ENCODE results near the gene ARHGAP6. TPM values are rescaled to one million over a fixed set of nuclear protein-coding genes. Genes with fewer than 3 reads are reported as not detected.
"Not testable (repeated sequence)": the region's sequence is repeated elsewhere in the genome, so short reads cannot be mapped to it uniquely, and the experiment has no call there.

ARHGAP6 gene
- total RNA-seq, 2 donors from 2014 or later = 1.4 to 5.6 TPM

DNA sequence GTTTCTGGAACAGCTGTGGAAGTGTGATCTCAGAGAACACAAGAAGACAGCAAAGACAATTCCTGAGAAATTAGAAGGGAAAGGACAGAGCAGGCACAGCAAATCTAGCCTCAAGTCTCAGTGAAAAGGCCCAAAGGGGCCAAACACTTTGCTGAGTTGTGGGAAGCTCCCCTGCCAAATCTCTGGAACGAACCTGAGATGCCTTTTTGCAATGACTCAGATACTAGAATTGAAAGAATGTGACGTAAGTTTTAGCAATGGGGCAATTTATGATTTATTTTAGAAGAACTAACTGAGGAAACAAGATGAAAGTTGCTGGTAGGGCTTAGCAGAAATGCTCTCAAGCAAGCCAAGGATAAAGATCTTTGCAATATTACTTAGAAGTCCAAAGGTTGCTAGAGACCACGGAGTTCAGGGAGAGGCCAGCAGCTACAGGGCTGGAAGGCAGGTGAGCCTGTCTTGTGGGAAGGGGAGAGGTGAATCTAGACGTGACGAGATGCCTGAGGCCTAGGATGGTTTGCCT is 279.7 kb downstream of the ARHGAP6 start:
- peak; percentile 65 for ATAC-seq
- intact Hi-C loops (cut with DNase I, micrococcal nuclease) = no loop called here
- no peak for DNase-seq

DNA sequence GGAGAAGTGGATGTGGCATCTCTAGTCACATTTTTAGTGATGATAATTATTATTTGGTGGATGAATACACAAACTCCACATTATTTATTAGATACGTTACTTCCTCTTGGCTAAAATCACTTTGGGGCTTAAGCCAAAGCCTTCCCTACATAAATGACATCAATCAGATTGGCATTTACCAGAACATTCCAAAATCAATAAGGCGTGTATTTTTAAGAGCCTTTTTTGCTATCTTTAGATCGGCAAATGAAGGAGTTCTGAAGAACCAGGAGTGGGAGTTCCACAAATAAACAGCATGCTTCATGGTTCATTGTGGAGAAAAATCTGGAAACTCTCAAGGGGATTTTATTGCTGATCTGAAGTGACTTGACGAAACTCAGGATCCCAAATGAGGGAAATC is 282.8 kb downstream of the ARHGAP6 start:
- ATAC-seq (no peak), DNase-seq (no peak)
- intact Hi-C loops (cut with DNase I, micrococcal nuclease) = no loop called here

- intact Hi-C loops (cut with DNase I, micrococcal nuclease) = no loop called here
- ATAC-seq (peak; percentile 68), DNase-seq (no peak)
Measured at GRCh38 chrX:11381464-11381863, 284.3 kb downstream of the ARHGAP6 start.

DNA sequence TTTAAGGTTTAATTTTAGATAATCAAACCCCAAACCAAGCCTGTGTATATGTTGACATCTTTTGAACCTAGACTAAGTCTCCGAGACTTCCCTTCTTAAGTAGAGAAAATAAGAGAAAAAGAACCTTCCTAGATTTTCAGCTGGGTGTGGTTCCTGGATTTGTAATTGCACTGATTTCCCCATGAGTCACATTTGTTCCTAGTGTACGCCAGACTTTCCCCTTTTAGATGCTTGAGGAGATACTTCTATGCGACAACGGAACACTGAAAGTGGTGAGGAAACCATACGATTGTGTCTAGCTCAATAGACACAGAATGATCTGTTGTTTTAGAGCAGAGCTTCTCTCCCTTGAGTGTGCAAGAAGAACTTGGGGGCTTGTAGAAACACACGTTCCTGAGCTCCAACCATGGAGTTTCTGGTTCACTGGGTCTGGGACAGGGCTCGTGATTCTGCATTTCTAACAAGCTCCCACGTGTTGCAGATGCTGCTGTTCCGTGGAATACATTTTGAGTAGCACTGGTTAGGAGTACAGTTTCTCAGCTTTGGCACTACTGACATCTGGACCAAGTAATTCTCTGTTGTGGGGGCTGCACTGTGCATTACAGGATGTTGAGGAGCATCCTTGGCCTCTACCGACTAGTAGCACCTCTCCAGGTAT is 285.4 kb downstream of the ARHGAP6 start:
- intact Hi-C loops (cut with DNase I, micrococcal nuclease) = no loop called here
- ATAC-seq = no peak
- no peak for DNase-seq

DNA sequence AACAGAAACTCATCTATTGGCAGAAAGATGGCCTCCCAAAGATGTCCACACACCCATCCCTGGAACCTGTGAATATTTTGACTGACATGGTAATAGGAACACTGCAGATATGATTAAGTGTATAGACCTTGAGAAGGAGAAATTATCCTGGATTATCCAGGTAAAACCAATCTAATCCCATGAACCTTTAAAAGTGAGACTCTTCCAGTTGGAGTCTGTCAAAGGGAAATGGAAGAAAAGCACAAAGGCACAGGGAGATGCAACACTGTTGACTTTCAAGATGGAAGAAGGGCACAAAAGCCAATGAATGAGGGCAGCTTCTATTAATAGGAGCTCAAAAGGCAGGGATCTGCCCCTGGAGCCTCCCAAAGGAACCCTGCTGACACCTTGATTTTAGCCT is 289.6 kb downstream of the ARHGAP6 start:
- intact Hi-C loops (cut with DNase I, micrococcal nuclease) = no loop called here
- DNase-seq = no peak
- ATAC-seq = no peak

DNA sequence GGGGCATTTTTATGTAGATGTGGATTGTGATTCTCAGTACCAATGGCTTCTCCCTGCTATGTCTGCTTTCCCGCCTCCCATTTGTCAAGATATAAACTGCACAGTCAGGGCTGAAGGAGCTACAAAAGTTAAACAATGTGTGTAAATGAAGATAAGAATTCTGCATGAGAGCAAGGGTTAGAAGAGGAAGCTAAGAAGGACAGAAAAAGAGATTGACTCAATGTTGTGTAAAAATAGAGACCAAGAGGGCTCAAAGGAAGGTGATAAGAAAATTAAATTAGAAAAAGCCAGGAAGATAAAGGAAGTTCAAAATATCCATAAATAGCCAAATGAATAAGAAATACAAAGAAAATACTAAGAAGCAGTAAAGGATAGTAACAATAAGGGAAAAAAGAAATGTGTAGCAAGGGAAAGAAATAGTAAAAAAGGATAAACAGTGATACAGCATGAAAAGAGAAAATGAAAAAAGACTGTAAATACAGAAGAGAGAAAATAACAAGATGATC is 290.1 kb downstream of the ARHGAP6 start:
- DNase-seq = no peak
- ATAC-seq = no peak
- intact Hi-C loops (cut with DNase I, micrococcal nuclease) = no loop called here

DNA sequence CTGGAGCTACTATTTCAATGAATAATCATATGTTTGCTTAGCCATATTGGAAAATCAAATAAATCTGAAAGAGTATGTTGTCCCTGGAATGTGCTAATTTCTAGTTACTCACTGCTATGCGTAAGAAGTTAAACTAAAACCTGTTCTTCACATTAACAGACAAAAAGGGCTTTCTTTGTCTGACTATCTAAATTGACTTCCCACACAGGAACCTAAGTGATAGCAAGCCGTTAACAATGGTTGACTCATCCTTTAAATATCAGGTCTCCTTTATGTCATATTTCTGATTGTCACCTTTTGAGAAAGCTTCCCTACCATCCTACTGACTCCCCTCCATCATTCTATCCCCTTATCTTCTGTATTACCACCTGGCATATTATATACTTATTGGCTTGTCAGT is 291.1 kb downstream of the ARHGAP6 start:
- no peak for DNase-seq
- no peak for ATAC-seq
- intact Hi-C loops (cut with DNase I, micrococcal nuclease) = no loop called here

- DNase-seq (no peak), ATAC-seq (no peak)
- intact Hi-C loops (cut with DNase I, micrococcal nuclease) = no loop called here
Measured at GRCh38 chrX:11371106-11371505, 294.6 kb downstream of the ARHGAP6 start.

GRCh38 chrX:11367609-11368430 is 297.9 kb downstream of the ARHGAP6 start:
- DNase-seq (no peak), ATAC-seq (no peak)
- intact Hi-C loops (cut with DNase I, micrococcal nuclease) = no loop called here

DNA sequence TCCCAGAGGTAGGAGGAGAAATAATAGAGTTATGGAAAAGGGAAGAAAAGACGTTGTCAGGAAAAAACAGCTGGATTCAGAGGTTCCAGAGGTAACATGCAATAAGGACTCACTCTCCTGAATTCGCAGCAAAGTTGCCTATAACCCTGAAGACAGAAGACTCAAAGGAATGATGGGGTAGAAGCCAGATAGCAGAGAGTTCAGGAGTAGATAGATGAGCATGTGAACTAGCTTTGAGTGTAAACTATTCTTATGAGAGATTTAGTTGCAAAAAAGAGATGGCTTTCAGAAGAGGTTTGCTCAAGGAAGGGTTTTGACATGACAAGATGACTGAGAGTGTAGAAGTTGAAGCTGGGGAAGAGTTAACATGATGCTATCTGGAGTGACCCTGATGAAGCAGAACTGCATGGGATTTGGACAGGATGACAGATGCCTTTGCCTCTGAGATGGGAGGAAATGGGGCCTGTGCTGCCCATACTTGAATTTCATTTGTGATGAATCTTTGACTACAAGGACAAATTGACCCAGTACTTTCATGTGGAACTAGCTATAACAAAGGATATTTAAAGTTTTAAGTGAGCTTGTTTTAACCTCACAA is 298.6 kb downstream of the ARHGAP6 start:
- no peak for DNase-seq
- intact Hi-C loops (cut with DNase I, micrococcal nuclease) = no loop called here
- no peak for ATAC-seq

GRCh38 chrX:11365426-11365825 is 300.3 kb downstream of the ARHGAP6 start:
- intact Hi-C loops (cut with DNase I, micrococcal nuclease) = no loop called here
- ATAC-seq = no peak
- no peak for DNase-seq

DNA sequence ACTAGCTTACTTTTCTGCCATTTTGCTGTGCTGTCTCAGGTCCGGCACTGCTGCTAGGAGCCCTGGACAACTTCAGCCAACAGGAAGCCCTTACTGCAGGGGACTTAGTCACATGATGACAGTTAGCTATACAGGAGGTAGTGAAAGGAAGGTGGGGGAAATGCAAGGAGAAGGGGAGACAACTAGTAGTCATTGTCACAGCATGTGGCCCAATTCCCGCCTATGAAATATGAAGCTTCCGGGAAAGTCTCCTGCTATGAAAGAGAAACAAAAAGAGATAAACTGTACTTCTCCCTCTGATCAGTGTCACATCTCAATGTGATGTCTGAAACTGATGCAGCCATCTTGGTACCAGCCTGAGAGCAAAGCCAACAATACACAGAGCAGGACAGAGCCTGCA is 300.9 kb downstream of the ARHGAP6 start:
- ATAC-seq = no peak
- DNase-seq = no peak
- intact Hi-C loops (cut with DNase I, micrococcal nuclease) = no loop called here

DNA sequence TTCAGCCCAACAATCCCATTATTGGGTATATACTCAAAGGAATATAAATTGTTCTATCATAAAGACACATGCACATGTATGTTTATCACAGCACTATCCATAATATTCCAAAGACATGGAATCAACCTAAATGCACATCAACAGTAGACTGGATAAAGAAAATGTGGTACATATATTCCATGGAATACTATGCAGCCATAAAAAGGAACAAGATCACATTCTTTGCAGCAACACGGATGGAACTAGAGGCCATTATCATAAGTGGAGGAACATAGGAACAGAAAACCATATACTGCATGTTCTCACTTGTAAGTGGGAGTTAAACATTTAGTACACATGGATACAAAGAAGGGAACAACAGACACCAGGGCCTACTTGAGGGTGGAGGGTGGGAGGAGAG is 301.9 kb downstream of the ARHGAP6 start:
- ATAC-seq; intact Hi-C loops (cut with DNase I, micrococcal nuclease); DNase-seq: not testable (repeated sequence)

- DNase-seq = no peak
- intact Hi-C loops (cut with DNase I, micrococcal nuclease) = no loop called here
- no peak for ATAC-seq
Measured at GRCh38 chrX:11363069-11363594, 302.6 kb downstream of the ARHGAP6 start.

DNA sequence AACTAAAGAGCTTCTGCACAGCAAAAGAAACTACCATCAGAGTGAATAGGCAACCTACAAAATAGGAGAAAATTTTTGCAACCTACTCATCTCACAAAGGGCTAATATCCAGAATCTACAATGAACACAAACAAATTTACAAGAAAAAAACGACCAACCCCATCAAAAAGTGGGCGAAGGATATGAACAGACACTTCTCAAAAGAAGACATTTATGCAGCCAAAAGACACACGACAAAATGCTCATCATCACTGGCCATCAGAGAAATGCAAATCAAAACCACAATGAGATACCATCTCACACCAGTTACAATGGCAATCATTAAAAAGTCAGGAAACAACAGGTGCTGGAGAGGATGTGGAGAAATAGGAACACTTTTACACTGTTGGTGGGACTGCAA is 304.1 kb downstream of the ARHGAP6 start:
- intact Hi-C loops (cut with DNase I, micrococcal nuclease); ATAC-seq: not testable (repeated sequence)

DNA sequence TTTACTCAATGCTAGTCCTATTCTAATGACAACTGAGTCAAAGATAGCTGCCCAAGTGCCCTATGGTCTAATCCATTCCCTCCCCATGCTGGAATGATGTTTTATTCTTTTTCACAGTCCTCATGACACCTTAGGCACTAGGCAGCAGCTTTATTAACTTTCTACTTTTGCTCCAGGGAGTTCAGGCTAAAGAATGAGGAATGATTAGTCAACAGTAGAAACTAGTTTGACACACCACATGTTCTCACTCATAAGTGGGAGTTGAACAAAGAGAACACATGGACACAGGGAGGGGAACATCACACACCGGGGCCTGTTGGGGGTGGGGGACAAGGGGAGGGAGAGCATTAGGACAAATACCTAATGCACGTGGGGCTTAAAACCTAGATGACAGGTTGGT is 309.8 kb downstream of the ARHGAP6 start:
- intact Hi-C loops (cut with DNase I, micrococcal nuclease); DNase-seq; ATAC-seq: not testable (repeated sequence)

More for the DNA sequence above, 304.1 kb downstream of the ARHGAP6 start:
- DNase-seq = not testable (repeated sequence)

GRCh38 chrX:11355259-11355909 is 310.3 kb downstream of the ARHGAP6 start:
- ATAC-seq = no peak
- no peak for DNase-seq
- intact Hi-C loops (cut with DNase I, micrococcal nuclease) = no loop called here

DNA sequence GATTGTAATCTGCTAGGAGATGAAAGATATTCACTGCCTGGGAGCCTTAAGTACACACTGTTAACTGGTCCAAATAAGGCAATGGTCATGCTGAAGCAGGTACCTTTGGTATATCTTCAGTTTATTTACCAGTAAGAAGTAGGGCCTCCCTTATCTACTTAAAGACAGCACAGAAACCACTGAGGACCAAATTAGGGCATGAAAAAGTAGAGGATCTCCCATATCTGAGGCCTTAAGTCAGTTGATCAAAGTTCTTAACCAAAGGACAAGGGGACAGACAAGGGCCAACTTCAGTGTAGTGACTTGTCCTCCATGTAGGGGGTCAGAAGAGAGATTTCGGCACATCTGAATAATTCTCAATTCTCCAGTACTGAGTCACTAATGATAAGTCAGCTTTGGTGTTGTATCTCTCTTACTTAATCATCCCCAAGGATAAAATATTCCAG is 313.4 kb downstream of the ARHGAP6 start:
- no peak for ATAC-seq
- intact Hi-C loops (cut with DNase I, micrococcal nuclease) = no loop called here
- DNase-seq = no peak
